Panc1 (cell line): ENCODE results near the gene ELK3.

ENCODE experiments used
- CTCF ChIP-seq: fragments of 450-650 bp; IDR thresholded peaks from 2 replicates; pipeline ENCODE4 v1.5.1; 2017; ENCODE audit warnings: mild to moderate bottlenecking
- POLR2AphosphoS5 ChIP-seq: IDR thresholded peaks from 2 replicates; pipeline ENCODE4 v1.6.1; 2012; ENCODE audit warnings: mild to moderate bottlenecking, low read depth, low read length, moderate library complexity
- REST ChIP-seq, 2 experiments: IDR thresholded peaks; 2 replicates each; pipeline ENCODE4 v1.6.1; 2011 to 2012; ENCODE audit warnings: low read depth in 2 of 2, control low read depth in 1 of 2, low read length in 1 of 2, mild to moderate bottlenecking in 1 of 2, moderate library complexity in 1 of 2; ENCODE audit not compliant: insufficient read depth in 1 of 2
- SIN3A ChIP-seq: IDR thresholded peaks from 2 replicates; pipeline ENCODE4 v1.6.1; 2012; ENCODE audit warnings: low read depth, mild to moderate bottlenecking, low read length, moderate library complexity, borderline replicate concordance; ENCODE audit not compliant: insufficient read depth
- TCF7L2 ChIP-seq: IDR thresholded peaks from 2 replicates; pipeline ENCODE4 v1.6.1; 2011; ENCODE audit warnings: mild to moderate bottlenecking, low read depth, low read length, inconsistent platforms

- TF ChIP-seq CTCF (no peak), POLR2AphosphoS5 (no peak), TCF7L2 (no peak), REST (IDR thresholded peaks at IDR 0.05; ENCODE audit: insufficient read depth in 1 of 2, low read depth in 2 of 2, low read length in 1 of 2) (no peak), SIN3A (no peak)
These were observed 46.5 kb downstream of the ELK3 start for GRCh38 chr12:96240656-96241055.
